DOHH2 (cell line): ENCODE measurements around the gene FNDC5.

Experiments
- H3F3A ChIP-seq: fragments of 200-600 bp; sonication (generic), shearing (Covaris generic); 2 replicates; pipeline ENCODE4 v1.6.0; 2016; ENCODE audit warnings: antibody characterized with exemption, mild to moderate bottlenecking; ENCODE audit not compliant: control insufficient read depth, insufficient read depth
- H3K27ac ChIP-seq: fragments of 200-600 bp; sonication (generic); 2 replicates; pipeline ENCODE4 v1.5.1; 2014; ENCODE audit warnings: low read depth, mild to moderate bottlenecking, low read length, moderate library complexity
- H3K27me3 ChIP-seq: fragments of 200-600 bp; sonication (generic); 2 replicates; pipeline ENCODE4 v1.6.1; 2014; ENCODE audit warnings: mild to moderate bottlenecking, low read length, mixed read lengths; ENCODE audit not compliant: control insufficient read depth
- H3K36me3 ChIP-seq: fragments of 200-600 bp; sonication (generic); 2 replicates; pipeline ENCODE4 v1.6.1; 2014; ENCODE audit warnings: mild to moderate bottlenecking, low read length, moderate library complexity, mixed read lengths; ENCODE audit not compliant: control insufficient read depth
- H3K4me1 ChIP-seq: fragments of 200-600 bp; sonication (generic); 2 replicates; pipeline ENCODE4 v1.6.1; 2014; ENCODE audit warnings: mild to moderate bottlenecking, low read length, mixed read lengths; ENCODE audit not compliant: control insufficient read depth
- H3K4me2 ChIP-seq: fragments of 200-600 bp; sonication (generic); 2 replicates; pipeline ENCODE4 v1.6.0; 2014; ENCODE audit warnings: mild to moderate bottlenecking, low read length, moderate library complexity
- H3K4me3 ChIP-seq: fragments of 200-600 bp; sonication (generic); 2 replicates; pipeline ENCODE4 v1.5.1; 2014; ENCODE audit warnings: mild to moderate bottlenecking, low read length, mixed read lengths
- H3K79me2 ChIP-seq: fragments of 200-600 bp; sonication (generic); 2 replicates; pipeline ENCODE4 v1.6.1; 2014; ENCODE audit warnings: mild to moderate bottlenecking, low read length, mixed read lengths; ENCODE audit not compliant: control insufficient read depth
- H3K9me2 ChIP-seq: fragments of 200-600 bp; sonication (generic); replicated peaks from 2 replicates; pipeline ENCODE4 v1.6.1; 2014; ENCODE audit warnings: mild to moderate bottlenecking, low read length, mixed read lengths; ENCODE audit not compliant: control insufficient read depth
- H3K9me3 ChIP-seq: fragments of 200-600 bp; sonication (generic); 2 replicates; pipeline ENCODE4 v1.6.1; 2014; ENCODE audit warnings: antibody characterized with exemption, low read length, mixed read lengths; ENCODE audit not compliant: control insufficient read depth, insufficient read depth
- H4K20me1 ChIP-seq: fragments of 200-600 bp; sonication (generic); 2 replicates; pipeline ENCODE4 v1.6.0; 2014; ENCODE audit warnings: low read depth, mild to moderate bottlenecking, antibody characterized with exemption, low read length, moderate library complexity; ENCODE audit not compliant: control insufficient read depth, insufficient read depth
- CTCF ChIP-seq: fragments of 200-600 bp; sonication (generic); IDR thresholded peaks from one replicate; pipeline ENCODE4 v1.5.1; 2014; ENCODE audit warnings: antibody characterized with exemption, mild to moderate bottlenecking, low read depth, low read length; ENCODE audit not compliant: poor library complexity, severe bottlenecking
- EZH2phosphoT487 ChIP-seq: fragments of 200-600 bp; sonication (generic); IDR thresholded peaks from 2 replicates; pipeline ENCODE4 v1.6.1; 2017; ENCODE audit warnings: borderline replicate concordance, mild to moderate bottlenecking, antibody characterized with exemption, low read length, moderate library complexity, mixed read lengths

FNDC5 gene

GRCh38 chr1:32817815-32818786 lies 52.6 kb downstream of the FNDC5 start:
- TF ChIP-seq EZH2phosphoT487 (no peak), CTCF (no peak)
- peak overlapping the region; percentile 94 for H3K4me3 ChIP-seq
- no peaks in the 10 kb centered on the region for H3K27me3 ChIP-seq
- H3K9me3 ChIP-seq, result no peaks in the 10 kb centered on the region
- peak overlapping the region; percentile 86 for H3K4me2 ChIP-seq
- peaks cover 70% of the 10 kb centered on the region for H3K36me3 ChIP-seq
- H3K9me2 ChIP-seq, result no peaks in the 10 kb centered on the region
- peaks cover 19% of the 10 kb centered on the region for H3F3A ChIP-seq
- H3K4me1 ChIP-seq, result peaks cover 64% of the 10 kb centered on the region
- peaks cover 96% of the 10 kb centered on the region for H3K79me2 ChIP-seq
- H4K20me1 ChIP-seq, result peaks cover 8% of the 10 kb centered on the region; the same call in 1 of the 2 replicates
- H3K27ac ChIP-seq, result peak overlapping the region; percentile 87

- TF ChIP-seq EZH2phosphoT487 (no peak), CTCF (no peak)
- peaks cover 70% of the 10 kb centered on the region for H3K36me3 ChIP-seq
- no peaks in the 10 kb centered on the region for H3K27me3 ChIP-seq
- peak within 1 kb of the TSS; percentile 87 for H3K27ac ChIP-seq
- H3K4me3 ChIP-seq, result peak within 1 kb of the TSS; percentile 94
- H3K4me1 ChIP-seq, result peaks cover 56% of the 10 kb centered on the region
- H4K20me1 ChIP-seq, result peaks cover 7% of the 10 kb centered on the region; the same call in 1 of the 2 replicates
- no peaks in the 10 kb centered on the region for H3K9me2 ChIP-seq
- H3F3A ChIP-seq, result peaks cover 14% of the 10 kb centered on the region
- H3K79me2 ChIP-seq, result peaks cover 97% of the 10 kb centered on the region
- no peaks in the 10 kb centered on the region for H3K9me3 ChIP-seq
- H3K4me2 ChIP-seq, result peak within 1 kb of the TSS; percentile 86
Measured at GRCh38 chr1:32817159-32817814, 53.4 kb downstream of the FNDC5 start, which contains the start of the genes S100PBP and YARS1. TSS of gene S100PBP (plus strand) at chr1:32817653. CDS start at chr1:32826100, 8,447 bp downstream. TSS of gene YARS1 (minus strand) at chr1:32817358. CDS start at chr1:32817244, 114 bp downstream.

- Histone ChIP-seq H3K9me3 (no peaks in the 10 kb centered on the region), H4K20me1 (peaks cover 11% of the 10 kb centered on the region; the same call in 1 of the 2 replicates), H3F3A (peaks cover 14% of the 10 kb centered on the region), H3K4me1 (peaks cover 50% of the 10 kb centered on the region), H3K4me2 (peak overlapping the region; percentile 64), H3K4me3 (peak overlapping the region; percentile 94), H3K27ac (peak overlapping the region; percentile 75), H3K27me3 (no peaks in the 10 kb centered on the region), H3K79me2 (peaks cover 97% of the 10 kb centered on the region), H3K9me2 (no peaks in the 10 kb centered on the region), H3K36me3 (peaks cover 73% of the 10 kb centered on the region)
- TF ChIP-seq EZH2phosphoT487 (no peak), CTCF (no peak)
Measured at GRCh38 chr1:32816676-32817158, 54.0 kb downstream of the FNDC5 start.
